IMR-90 (cell line): ENCODE results near the gene PCNX2. TPM values are rescaled to one million over a fixed set of nuclear protein-coding genes. Genes with fewer than 3 reads are reported as not detected.

ENCODE experiments used
- ATAC-seq: fragments of 200-7000 bp; cut with Tn5 transposase; 2 replicates; pipeline ENCODE4 v1.9.1; 2020; ENCODE audit warnings: low read depth, mild to moderate bottlenecking, moderate library complexity
- BruUV-seq: library from RNA; stranded (reverse); fragments of 400-500 nt; replicated peaks from 2 replicates; lab custom pipeline; 2021; lab: Mats Ljungman, UMichigan
- CTCF ChIA-PET: fragments of 300-600 bp; formaldehyde crosslinking; extraction: SDS; loops from one replicate; lab custom pipeline; 2021; ENCODE audit warnings: antibody characterized with exemption; lab: Yijun Ruan, JAX
- POLR2A ChIA-PET: fragments of 300-600 bp; sonication (Branson Sonifier 250); formaldehyde crosslinking; loops from one replicate; lab custom pipeline; 2022; ENCODE audit warnings: antibody characterized with exemption; ENCODE audit not compliant: unreplicated experiment; lab: Charles Lee
- DNase-seq: peaks from one replicate; pipeline ENCODE4 v3.0.0; 2013
- H2AFZ ChIP-seq: replicated peaks from 2 replicates; pipeline ENCODE3; 2013; ENCODE audit warnings: low read length, mild to moderate bottlenecking; ENCODE audit not compliant: poor library complexity
- H2AK5ac ChIP-seq: 2 replicates; pipeline ENCODE4 v1.6.1; 2013; ENCODE audit warnings: low read depth, low read length, inconsistent platforms
- H2AK9ac ChIP-seq: replicated peaks from 2 replicates; pipeline ENCODE3; 2013; ENCODE audit warnings: mild to moderate bottlenecking, low read depth, low read length, moderate library complexity; ENCODE audit not compliant: poor library complexity
- H2BK120ac ChIP-seq: 2 replicates; pipeline ENCODE4 v1.6.1; 2013; ENCODE audit warnings: low read depth, low read length, inconsistent platforms
- H2BK15ac ChIP-seq: 3 replicates; pipeline ENCODE4 v1.6.1; 2013; ENCODE audit warnings: low read depth, low read length, inconsistent platforms
- H2BK20ac ChIP-seq: 2 replicates; pipeline ENCODE4 v1.6.1; 2013; ENCODE audit warnings: low read depth, mild to moderate bottlenecking, inconsistent platforms, low read length, moderate library complexity
- H2BK5ac ChIP-seq: 2 replicates; pipeline ENCODE4 v1.6.1; 2013; ENCODE audit warnings: mild to moderate bottlenecking, low read depth, low read length, inconsistent platforms; ENCODE audit not compliant: poor library complexity, severe bottlenecking
- H3K14ac ChIP-seq: replicated peaks from 2 replicates; pipeline ENCODE4 v1.6.1; 2013; ENCODE audit warnings: low read depth, low read length, inconsistent platforms
- H3K18ac ChIP-seq: 2 replicates; pipeline ENCODE4 v1.6.1; 2013; ENCODE audit warnings: low read depth, low read length, control low read depth
- H3K23ac ChIP-seq: 2 replicates; pipeline ENCODE4 v1.6.1; 2013; ENCODE audit warnings: low read depth, low read length, inconsistent platforms
- H3K27ac ChIP-seq: 2 replicates; pipeline ENCODE4 v1.5.1; 2013; ENCODE audit warnings: mild to moderate bottlenecking, control low read depth, low read length; ENCODE audit not compliant: insufficient read depth
- H3K27me3 ChIP-seq: 2 replicates; pipeline ENCODE4 v1.6.1; 2013; ENCODE audit warnings: low read length; ENCODE audit not compliant: control insufficient read depth, insufficient read depth
- H3K36me3 ChIP-seq: 2 replicates; pipeline ENCODE4 v1.6.1; 2013; ENCODE audit warnings: low read length, mixed read lengths; ENCODE audit not compliant: control insufficient read depth, insufficient read depth
- H3K4ac ChIP-seq: 2 replicates; pipeline ENCODE4 v1.6.1; 2013; ENCODE audit warnings: low read depth, low read length, inconsistent platforms
- H3K4me1 ChIP-seq: 2 replicates; pipeline ENCODE4 v1.6.1; 2013; ENCODE audit warnings: low read length, mixed read lengths; ENCODE audit not compliant: control insufficient read depth, insufficient read depth
- H3K4me2 ChIP-seq: 2 replicates; pipeline ENCODE4 v1.6.1; 2013; ENCODE audit warnings: low read depth, mild to moderate bottlenecking, control low read depth, low read length, moderate library complexity
- H3K4me3 ChIP-seq: 2 replicates; pipeline ENCODE4 v1.5.1; 2013; ENCODE audit warnings: low read depth, mild to moderate bottlenecking, control low read depth, low read length, moderate library complexity; ENCODE audit not compliant: insufficient read depth
- H3K56ac ChIP-seq: 2 replicates; pipeline ENCODE4 v1.6.1; 2013; ENCODE audit warnings: low read length, inconsistent platforms; ENCODE audit not compliant: insufficient read depth; ENCODE audit errors: extremely low read depth
- H3K79me1 ChIP-seq, 2 experiments: 2 replicates each; pipeline ENCODE4 v1.6.1; 2013; ENCODE audit warnings: low read length in 2 of 2, inconsistent platforms in 1 of 2, low read depth in 1 of 2
- H3K9ac ChIP-seq: 2 replicates; pipeline ENCODE4 v1.6.1; 2013; ENCODE audit warnings: low read depth, low read length, control low read depth
- H3K9me1 ChIP-seq: 2 replicates; pipeline ENCODE4 v1.6.1; 2013; ENCODE audit warnings: low read length, inconsistent platforms; ENCODE audit not compliant: insufficient read depth
- H3K9me3 ChIP-seq: 2 replicates; pipeline ENCODE4 v1.6.1; 2013; ENCODE audit warnings: low read length; ENCODE audit not compliant: control insufficient read depth, insufficient read depth
- H4K20me1 ChIP-seq: 2 replicates; pipeline ENCODE4 v1.6.1; 2013; ENCODE audit warnings: low read length, inconsistent platforms; ENCODE audit not compliant: insufficient read depth
- H4K5ac ChIP-seq: 2 replicates; pipeline ENCODE4 v1.6.1; 2013; ENCODE audit warnings: mild to moderate bottlenecking, low read depth, low read length, control low read depth
- H4K8ac ChIP-seq, 2 experiments: 2 replicates each; pipeline ENCODE4 v1.6.1; 2013; ENCODE audit warnings: low read depth in 2 of 2, low read length in 2 of 2, control low read depth in 1 of 2, inconsistent platforms in 1 of 2
- H4K91ac ChIP-seq: 2 replicates; pipeline ENCODE4 v1.6.1; 2013; ENCODE audit warnings: low read depth, low read length, inconsistent platforms; ENCODE audit not compliant: insufficient read depth
- BHLHE40 ChIP-seq: fragments of 150-350 bp; IDR thresholded peaks from 2 replicates; pipeline ENCODE4 v1.6.1; 2016; ENCODE audit warnings: mild to moderate bottlenecking, low read depth, low read length
- CEBPB ChIP-seq: IDR thresholded peaks from 2 replicates; pipeline ENCODE4 v1.6.1; 2012; ENCODE audit warnings: low read depth, low read length, improper control_type of control experiment
- CHD1 ChIP-seq: IDR thresholded peaks from 2 replicates; pipeline ENCODE4 v1.6.1; 2012; ENCODE audit warnings: low read depth, low read length, improper control_type of control experiment
- MAZ ChIP-seq: IDR thresholded peaks from 2 replicates; pipeline ENCODE4 v1.6.1; 2012; ENCODE audit warnings: low read depth, mild to moderate bottlenecking, low read length, improper control_type of control experiment, moderate library complexity, borderline replicate concordance
- MXI1 ChIP-seq: IDR thresholded peaks from 2 replicates; pipeline ENCODE4 v1.6.1; 2012; ENCODE audit warnings: low read depth, mild to moderate bottlenecking, low read length, moderate library complexity, borderline replicate concordance
- POLR2A ChIP-seq: IDR thresholded peaks from 2 replicates; pipeline ENCODE4 v1.6.1; 2012; ENCODE audit warnings: mild to moderate bottlenecking, low read depth, low read length
- RAD21 ChIP-seq: IDR thresholded peaks from 2 replicates; pipeline ENCODE4 v1.6.1; 2012; ENCODE audit warnings: low read length, improper control_type of control experiment
- RCOR1 ChIP-seq: IDR thresholded peaks from 2 replicates; pipeline ENCODE4 v1.6.1; 2012; ENCODE audit warnings: mild to moderate bottlenecking, low read length, improper control_type of control experiment; ENCODE audit not compliant: insufficient replicate concordance
- SMC3 ChIP-seq: fragments of 150-350 bp; IDR thresholded peaks from 2 replicates; pipeline ENCODE4 v1.6.1; 2016; ENCODE audit warnings: low read depth, mild to moderate bottlenecking, antibody characterized with exemption, low read length, moderate library complexity
- WGBS, 2 experiments: methylation state at CpG; one replicate each; pipeline versions ENCODE4 v1.1.5 to v1.1.7; 2013; ENCODE audit warnings: missing lambda C conversion rate in 2 of 2; ENCODE audit not compliant: insufficient read length in 1 of 2; ENCODE audit errors: extremely low coverage in 2 of 2; 5-methylcytosine and 5-hydroxymethylcytosine counted together
- dilution Hi-C: fragments of 300-500 bp; cut with HindIII; formaldehyde crosslinking; loops from one replicate; pipeline ENCODE4 v1.14.3; 2018; ENCODE audit warnings: low sequenced_read_pairs; ENCODE audit not compliant: unreplicated experiment
- in situ Hi-C: fragments of 300-500 bp; cut with MboI; formaldehyde crosslinking; loops from 3 replicates; pipeline ENCODE4 v1.14.3; 2019; ENCODE audit warnings: low sequenced_read_pairs, inconsistent platforms, mixed read lengths
- intact Hi-C: fragments of 100-400 bp; cut with micrococcal nuclease; formaldehyde crosslinking; loops from 2 replicates; pipeline ENCODE4 v1.10.0; 2022
- polyA plus RNA-seq, 3 experiments: library from polyadenylated mRNA; depleted of rRNA; stranded (reverse); fragments of >200 nt; gene quantifications; 2 replicates each; pipeline ENCODE4 v1.2.3, GENCODE V29; 2012; ENCODE audit warnings: low replicate concordance in 1 of 3
- total RNA-seq: library from RNA; depleted of rRNA; stranded (reverse); fragments of >200 nt; gene quantifications from 2 replicates; pipeline ENCODE4 v1.2.3, GENCODE V29; 2012
- TF ChIP-seq, protein P1 (sequence below): fragments of 150-350 bp; IDR thresholded peaks from 2 replicates; pipeline ENCODE4 v1.6.1; 2016; ENCODE audit warnings: low read depth, mild to moderate bottlenecking, low read length, moderate library complexity, borderline replicate concordance
- TF ChIP-seq, protein P2 (sequence below): conservative IDR thresholded peaks from 2 replicates; pipeline ENCODE4 v1.5.1; 2012; ENCODE audit warnings: mild to moderate bottlenecking, low read depth, low read length, improper control_type of control experiment

Gene PCNX2
- total and polyA plus RNA-seq, 2 of the 4 experiments (the other 2 are of a cell fraction): 15.9 to 22.6 TPM

DNA sequence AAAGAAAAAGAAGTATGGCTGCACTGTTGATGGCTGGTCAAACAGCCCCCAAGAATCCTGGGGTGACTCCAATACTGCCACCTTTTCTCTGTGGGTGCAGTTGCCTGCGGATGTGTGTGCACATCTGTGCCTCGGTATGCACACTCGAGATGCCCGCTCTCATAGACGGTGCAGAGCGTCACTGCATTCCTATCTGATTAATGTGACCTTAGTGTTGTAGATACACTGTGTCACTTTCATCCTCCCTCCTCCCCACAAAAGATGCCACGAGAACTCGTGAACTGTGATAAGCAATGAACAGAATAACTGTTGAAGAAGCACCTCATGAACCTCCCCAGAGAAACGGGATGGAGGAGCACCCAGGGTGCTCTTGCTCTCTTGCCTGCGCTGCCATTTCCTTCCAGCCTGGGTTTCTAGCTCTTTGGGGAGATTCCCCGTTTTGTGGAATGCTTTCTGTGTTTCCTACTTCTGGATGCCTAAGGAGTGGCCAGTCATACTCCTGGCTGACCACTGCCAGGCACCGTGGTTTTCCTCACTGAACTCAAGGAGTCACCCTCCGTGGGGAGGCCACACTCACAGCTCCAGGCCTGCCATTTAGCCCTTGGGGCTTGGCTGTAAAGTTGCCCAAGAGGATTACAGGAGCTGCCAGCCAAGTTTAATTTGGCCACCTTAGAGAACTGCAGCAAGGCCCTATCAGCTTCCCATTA lies 313.1 kb downstream of the PCNX2 start:
- Histone ChIP-seq H4K91ac (no peak overlapping the region), H3K56ac (no peak overlapping the region), H3K27me3 (no peaks in the 10 kb centered on the region), H4K8ac (peak overlapping the region in 1 of 2 experiments; percentile 10; a peak in 1 of 4 replicates), H2AK5ac (no peak overlapping the region), H4K20me1 (no peaks in the 10 kb centered on the region), H2BK15ac (no peak overlapping the region), H3K9me1 (peaks cover 12% of the 10 kb centered on the region), H2BK20ac (peak overlapping the region; percentile 47), H3K27ac (no peak overlapping the region), H4K5ac (no peak overlapping the region; the same call in 1 of the 2 replicates), H3K14ac (peak overlapping the region; percentile 51), H3K4ac (no peak overlapping the region), H3K36me3 (peaks cover 20% of the 10 kb centered on the region; the same call in 1 of the 2 replicates), H2BK120ac (no peak overlapping the region), H2AK9ac (no peak overlapping the region), H3K9me3 (no peaks in the 10 kb centered on the region), H2AFZ (peak overlapping the region; percentile 16), H2BK5ac (no peak overlapping the region), H3K9ac (no peak overlapping the region), H3K4me2 (no peak overlapping the region), H3K23ac (no peak overlapping the region), H3K79me1 (no peaks in the 10 kb centered on the region), H3K4me1 (peaks cover 11% of the 10 kb centered on the region; the same call in 1 of the 2 replicates), H3K4me3 (no peak overlapping the region), H3K18ac (no peak overlapping the region)
- in situ Hi-C loops (no loop called here), intact Hi-C loops (no loop called here), dilution Hi-C loops (no loop called here)
- ATAC-seq (peak; percentile 11; the same call in 1 of the 2 replicates), DNase-seq (peak; percentile 58)
- no peak for TF ChIP-seq MAZ
- no peak for TF ChIP-seq CHD1
- no peak for TF ChIP-seq CEBPB
- TF ChIP-seq, protein P1, sequence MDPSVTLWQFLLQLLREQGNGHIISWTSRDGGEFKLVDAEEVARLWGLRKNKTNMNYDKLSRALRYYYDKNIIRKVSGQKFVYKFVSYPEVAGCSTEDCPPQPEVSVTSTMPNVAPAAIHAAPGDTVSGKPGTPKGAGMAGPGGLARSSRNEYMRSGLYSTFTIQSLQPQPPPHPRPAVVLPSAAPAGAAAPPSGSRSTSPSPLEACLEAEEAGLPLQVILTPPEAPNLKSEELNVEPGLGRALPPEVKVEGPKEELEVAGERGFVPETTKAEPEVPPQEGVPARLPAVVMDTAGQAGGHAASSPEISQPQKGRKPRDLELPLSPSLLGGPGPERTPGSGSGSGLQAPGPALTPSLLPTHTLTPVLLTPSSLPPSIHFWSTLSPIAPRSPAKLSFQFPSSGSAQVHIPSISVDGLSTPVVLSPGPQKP: no peak
- no peak for TF ChIP-seq POLR2A
- no peak for TF ChIP-seq RAD21
- TF ChIP-seq, protein P2, sequence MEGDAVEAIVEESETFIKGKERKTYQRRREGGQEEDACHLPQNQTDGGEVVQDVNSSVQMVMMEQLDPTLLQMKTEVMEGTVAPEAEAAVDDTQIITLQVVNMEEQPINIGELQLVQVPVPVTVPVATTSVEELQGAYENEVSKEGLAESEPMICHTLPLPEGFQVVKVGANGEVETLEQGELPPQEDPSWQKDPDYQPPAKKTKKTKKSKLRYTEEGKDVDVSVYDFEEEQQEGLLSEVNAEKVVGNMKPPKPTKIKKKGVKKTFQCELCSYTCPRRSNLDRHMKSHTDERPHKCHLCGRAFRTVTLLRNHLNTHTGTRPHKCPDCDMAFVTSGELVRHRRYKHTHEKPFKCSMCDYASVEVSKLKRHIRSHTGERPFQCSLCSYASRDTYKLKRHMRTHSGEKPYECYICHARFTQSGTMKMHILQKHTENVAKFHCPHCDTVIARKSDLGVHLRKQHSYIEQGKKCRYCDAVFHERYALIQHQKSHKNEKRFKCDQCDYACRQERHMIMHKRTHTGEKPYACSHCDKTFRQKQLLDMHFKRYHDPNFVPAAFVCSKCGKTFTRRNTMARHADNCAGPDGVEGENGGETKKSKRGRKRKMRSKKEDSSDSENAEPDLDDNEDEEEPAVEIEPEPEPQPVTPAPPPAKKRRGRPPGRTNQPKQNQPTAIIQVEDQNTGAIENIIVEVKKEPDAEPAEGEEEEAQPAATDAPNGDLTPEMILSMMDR: no peak
- no peak for TF ChIP-seq RCOR1
- no peak for TF ChIP-seq SMC3
- TF ChIP-seq BHLHE40: no peak
- no peak for TF ChIP-seq MXI1
- POLR2A ChIA-PET: no interaction called here
- BruUV-seq: no TSS peak
- CTCF ChIA-PET: interaction anchor here (0.6 kb wide), 1 partner anchor 1085 kb away, joined by 3 read pairs; no protein-coding TSS in a partner anchor
- 68% methylated on average over 3 of the region's 13 CpGs; no CpG with 5 or more reads in 1 of the 2 experiments for WGBS, 2 experiments
